ENCODE results near the gene THSD7A.

Gene THSD7A

DNA sequence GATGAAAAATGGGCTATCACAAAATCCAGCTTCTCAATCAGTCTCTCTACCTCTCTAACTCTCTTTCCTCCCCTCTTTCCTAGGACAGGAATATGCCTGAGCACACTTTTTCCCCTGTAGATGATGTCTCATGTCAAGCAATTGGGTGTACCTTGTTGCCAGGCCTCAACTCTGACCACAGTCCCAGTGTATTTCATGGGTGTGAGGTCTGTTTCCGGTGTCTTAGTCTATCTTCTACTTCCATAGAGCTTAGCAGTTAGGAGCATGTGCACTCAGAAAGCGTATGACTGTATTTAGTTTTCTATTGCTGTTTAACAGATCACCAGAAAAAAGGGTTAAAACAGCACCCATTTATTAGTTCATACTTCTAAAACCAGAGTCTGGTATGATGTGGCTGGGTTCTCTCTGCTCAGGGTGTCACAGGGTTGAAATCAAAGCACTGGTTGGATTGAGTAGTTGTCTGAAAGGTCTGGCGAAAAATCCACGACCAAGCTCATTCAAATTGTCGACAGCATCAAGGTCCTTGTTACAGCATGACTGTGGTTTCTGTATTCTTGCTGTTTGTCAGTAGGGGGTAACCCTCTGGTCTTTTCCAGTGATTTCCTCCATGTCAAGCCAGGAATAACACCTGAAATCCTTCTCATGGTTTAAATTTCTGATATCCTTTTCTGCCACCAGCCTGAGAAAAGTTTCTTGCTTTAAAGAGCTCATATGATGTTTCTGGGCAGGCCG, 130.0 kb downstream of the THSD7A start:
- DNase-seq, result no peak

DNA sequence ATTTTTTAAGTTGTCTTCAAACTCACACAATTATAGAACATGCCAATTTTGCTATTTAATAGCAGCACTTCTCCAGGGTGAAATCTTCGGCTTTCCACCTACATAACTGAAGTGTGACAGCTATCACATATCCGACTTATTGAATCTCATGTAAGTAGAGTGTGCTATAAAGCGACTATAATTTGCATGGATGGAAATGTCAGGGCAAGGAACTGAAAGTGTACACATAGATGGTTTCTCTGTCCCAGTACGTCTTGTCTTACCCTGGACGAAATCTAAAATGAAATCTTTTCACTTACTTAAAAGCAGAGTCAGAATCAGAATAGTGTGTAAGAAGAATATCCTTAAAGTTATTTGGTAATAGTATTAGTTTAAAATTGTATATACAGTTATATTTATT, 132.3 kb downstream of the THSD7A start:
- no peak for DNase-seq

DNA sequence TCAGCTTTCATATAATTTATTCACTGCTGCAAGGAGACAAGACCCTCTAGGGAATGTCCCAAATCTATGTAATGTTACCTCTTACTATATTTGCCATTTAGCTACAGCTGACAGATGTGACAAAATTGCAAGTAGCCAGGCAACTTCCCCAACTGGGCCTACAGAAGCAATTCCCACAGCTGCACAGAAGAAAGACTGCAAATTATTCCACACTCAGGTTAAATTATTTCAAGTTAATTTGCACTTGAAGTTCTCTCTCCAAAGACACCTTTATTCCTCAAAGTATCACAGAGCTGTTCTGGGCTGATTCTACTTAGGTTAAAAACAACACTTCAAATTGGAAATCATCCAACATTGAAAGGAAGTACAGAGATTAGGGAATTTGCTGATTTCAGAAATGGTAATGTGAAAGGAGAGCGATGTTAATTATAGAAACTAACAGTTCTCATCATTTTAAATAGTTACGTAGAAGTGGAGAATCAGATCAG, 133.6 kb downstream of the THSD7A start:
- no peak for DNase-seq

DNA sequence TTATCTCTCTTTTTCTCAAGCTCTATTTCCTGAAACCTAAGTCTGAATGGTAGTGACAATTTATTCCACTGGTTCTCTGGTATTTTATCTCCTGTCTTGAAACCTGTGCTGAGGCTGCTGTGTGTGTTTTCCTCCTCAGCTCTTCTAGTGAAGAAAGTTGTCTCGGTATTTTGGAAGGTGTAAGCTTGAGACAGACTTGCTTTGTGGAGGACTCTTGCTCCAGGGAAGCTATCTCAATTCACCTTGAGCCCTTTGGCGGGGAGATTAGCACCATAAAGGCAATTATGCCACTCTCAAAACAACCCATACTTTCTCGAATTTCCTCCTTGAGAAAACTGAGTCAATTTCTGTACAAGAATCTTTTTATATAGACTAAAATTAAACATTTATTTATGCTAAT, 141.6 kb downstream of the THSD7A start:
- DNase-seq, result no peak

DNA sequence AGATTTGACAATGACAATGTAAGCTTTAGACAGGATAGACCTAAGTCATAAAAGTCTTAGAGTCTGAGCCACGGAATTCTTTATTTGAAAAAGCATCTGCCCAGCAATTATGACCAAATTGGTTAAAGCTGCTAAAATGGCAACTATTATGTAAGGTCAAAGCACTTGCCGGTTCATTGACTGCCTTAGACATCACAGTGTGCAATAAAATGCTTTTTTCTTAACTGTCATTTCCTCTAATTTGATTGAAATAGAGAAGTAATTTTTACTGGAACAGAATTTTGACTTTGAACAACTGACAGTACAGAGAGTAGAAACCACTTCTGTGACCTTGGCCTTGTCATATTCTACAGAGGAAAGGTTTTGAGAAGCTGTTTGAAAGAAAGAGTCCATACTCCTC, 142.9 kb downstream of the THSD7A start:
- no peak for DNase-seq

DNA sequence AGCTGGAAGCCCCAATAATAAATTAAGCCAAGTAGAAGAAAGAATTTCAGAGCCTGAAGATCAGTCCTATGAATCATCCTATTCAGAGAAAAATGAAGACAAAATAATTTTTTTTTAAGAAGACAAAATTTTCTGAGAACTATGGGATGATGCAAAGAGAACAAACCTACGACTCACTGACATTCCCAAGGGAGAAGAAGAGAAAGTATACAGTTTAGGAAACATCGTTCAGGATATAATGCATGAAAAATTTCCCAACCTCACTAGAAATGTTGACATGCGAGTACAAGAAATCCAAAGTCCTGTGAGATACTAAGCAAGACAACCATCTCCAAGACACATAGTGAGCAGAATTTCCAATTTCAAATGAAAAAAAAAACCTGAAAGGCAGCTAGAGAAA, 150.5 kb downstream of the THSD7A start:
- DNase-seq, result no peak

DNA sequence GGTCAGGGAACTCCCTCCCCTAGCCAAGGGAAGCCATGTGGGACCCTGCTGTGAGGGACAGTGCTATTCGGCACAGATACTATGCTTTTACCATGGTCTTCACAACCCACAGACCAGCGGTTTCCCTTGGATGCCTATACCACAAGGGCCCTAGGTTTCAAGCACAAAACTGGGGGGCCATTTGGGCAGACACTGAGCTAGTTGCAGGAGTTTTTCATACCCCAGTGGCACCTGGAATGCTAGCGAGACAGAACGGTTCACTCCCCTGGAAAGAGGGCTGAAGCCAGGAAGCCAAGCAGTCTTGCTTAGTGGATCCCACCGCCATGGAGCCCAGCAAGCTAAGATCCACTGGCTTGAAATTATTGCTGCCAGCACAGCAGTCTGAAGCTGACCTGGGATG, 156.8 kb downstream of the THSD7A start:
- DNase-seq, result no peak

DNA sequence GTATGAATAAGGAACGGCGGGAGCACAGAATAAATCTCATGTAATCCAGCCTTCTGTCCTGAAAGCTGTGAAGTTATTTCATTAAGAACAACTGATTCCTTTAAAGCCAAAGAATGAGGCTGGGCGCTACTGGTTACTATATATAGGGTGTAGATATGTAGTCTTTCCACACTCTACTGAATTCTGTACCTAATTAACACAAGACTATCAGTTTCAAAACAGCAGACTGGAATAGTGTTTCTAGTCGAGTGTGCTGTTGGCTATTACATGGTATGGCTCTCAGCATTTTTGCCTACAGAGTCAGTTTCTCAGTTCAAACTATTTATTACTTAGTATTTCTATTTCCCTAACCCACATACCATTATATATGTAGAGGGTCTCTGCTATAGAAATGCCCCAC, 163.3 kb downstream of the THSD7A start:
- DNase-seq, result no peak

DNA sequence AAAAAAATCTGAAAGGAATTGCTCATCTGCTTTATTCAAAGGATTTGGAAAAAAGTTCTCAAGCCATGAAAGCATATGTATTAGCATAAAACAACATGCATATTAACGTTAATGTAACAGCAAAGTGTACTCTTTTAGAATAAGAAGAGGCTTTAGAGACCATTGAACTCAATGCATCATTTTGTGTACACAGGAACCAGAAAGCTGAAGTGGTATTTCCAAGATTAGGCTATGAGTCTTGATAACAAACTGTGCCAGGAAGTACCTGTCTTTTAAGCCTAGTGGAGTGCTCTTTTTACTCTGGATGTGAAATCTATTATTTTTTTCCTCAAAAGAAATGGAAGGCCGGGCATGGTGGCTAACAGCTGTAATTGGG, 164.2 kb downstream of the THSD7A start:
- no peak for DNase-seq

DNA sequence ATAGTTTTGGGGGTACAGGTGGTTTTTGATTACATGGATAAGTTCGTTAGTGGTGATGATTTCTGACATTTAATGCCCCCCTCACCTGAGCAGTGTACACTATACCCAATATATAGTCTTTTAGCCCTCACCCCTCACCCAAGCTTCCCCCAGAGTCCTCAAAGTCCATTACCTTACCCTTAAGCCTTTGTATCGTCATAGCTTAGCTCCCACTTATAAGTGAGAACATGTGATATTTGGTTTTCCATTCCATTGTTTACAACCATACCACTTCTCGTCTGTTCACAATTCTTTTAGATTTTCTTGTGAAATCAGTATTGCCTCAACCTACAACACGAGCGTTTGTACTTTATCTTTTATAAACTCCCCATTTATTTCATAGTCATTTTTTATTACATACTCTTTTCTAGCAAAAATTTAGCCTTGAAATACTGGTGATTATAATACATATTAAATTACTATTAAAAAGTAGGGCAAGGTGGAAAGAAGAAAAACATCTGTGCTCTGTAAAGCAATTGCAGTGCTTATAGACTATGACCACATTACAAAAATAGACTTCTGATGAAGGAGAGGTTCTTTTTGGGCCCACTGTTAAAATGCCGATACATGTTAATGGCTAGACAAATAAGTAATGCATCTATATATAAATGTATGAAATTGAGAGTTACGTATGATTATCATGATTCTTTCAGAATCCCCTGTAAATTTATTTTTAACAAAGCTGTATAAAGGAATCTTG, 164.8 kb downstream of the THSD7A start:
- no peak for DNase-seq

DNA sequence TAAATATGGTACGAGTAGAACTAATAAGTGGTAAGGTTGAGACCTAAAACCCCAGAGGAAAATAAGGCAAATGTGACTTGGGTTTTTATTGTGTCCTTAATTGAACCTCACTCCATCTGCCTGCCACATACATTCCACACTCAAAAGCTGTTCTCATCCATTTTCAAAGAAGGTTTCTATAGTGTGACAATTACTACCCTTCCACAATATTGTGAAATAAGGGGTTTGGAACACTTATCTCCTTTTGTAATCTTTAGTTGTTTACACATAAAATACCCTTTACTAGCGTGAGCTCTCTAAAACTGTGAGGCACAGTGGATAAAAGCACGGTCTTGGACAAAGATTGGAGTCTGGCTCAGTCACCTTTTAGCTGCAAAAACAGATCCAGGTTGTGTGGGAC, 166.6 kb downstream of the THSD7A start:
- DNase-seq, result no peak

DNA sequence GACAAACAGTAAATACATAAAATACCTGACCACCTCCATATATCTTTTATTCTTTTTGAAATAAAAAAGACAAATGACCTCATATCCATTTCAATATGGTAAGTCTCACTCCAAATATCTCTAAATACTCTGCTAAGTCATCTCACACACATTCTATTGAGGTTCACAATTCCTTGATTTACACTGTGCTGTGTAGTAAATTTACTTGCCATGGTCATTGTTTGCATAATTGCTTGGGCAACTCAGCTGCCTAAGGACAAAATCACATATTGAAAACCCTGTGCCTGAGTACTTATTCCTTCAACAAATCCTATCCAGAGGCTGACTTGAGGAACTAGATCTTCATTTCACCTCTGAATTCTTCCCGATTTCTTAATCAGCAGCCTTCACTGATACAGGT, 176.4 kb downstream of the THSD7A start:
- DNase-seq, result no peak

DNA sequence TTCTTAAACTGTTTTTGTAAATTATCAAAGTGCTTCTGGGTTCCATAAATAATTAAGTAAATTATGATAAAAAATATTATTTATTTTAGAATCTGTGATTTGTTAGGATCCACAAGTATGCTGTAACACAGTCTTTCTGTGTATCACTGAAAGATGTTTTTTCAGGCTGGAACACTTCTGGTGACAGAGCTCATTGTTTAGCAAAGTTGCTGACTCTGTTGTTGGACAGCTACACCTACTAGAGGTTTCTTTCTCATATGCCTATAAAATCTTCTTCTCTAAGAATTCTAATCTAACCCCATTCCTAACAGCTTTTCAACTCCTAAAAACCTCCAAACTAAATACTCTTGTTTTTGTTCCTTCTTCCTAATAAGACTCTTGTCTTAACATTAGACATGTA, 176.8 kb downstream of the THSD7A start:
- DNase-seq, result no peak

DNA sequence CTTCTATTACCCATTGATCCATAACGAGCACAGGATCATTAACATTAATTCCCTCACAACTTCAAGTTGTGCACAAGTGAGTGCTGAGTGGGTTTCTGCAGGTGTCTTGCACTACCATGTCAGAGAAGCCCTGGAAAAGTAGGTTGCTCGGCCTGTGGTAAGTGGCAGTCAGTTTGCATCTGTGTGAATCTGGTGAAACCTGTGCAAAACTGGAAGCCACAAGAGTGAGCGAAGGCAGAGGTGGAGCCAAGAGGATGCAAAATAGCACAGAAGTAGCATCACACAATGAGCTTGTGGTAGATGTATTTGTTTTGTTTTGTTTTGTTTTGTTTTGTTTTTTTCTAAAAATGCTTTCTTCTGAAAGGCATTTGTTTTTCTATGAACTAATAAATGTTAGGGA, 181.5 kb downstream of the THSD7A start:
- no peak for DNase-seq

DNA sequence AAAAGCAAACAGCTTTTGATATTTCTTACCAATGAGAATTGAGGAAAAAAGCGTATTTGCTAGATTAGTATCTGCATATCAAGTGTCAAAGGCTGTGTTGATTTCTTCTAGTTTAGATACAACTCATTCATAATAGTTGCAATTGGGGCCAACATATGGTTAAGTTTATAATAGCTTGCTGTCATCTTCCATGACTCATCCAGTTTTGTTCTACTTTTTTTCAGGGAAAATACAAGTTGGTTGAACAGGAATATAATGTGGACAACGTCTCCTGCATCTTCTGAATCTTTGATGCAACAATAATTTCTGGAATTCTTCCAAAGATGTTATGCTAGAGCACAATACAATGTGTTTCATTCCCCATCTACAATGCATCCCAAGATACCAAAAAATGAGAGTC, 182.0 kb downstream of the THSD7A start:
- no peak for DNase-seq

DNA sequence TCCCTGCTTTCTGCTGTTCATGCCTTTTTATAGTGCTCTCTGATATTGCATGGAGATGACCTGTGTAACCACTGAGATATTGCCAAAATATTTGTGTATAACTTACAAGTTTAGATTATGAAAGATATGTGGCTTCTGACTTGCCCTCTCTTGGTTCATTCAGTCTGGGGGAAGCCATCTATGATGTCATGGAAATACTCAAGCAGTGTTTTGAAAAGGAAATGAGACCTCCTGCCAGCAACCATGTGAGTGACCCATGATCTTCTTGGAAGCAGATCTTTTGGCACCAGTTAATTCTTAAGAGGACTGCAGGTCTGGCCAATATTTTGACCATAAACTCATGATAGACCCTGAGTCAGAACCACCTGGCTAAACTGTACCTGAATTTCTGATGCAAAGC, 183.0 kb downstream of the THSD7A start:
- no peak for DNase-seq

DNA sequence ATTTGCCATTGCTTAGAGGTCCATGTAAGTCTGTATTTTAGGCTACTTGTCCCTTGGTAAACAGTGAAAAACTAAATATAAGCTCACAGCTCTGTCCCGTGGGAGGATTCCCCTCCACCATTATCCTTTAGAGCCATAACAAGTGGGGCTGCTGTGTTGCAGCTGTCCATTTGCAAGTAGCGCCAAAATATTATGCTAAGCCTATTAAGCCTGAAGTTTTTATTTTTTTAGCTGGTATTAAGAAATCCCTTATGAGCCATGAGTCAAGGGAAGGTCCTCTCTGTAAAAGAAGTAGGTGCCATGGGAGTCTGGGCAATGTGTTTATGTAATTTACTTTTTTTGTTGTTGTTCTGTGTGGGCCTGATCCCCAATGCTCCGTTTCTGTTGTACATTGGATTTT, 183.9 kb downstream of the THSD7A start:
- DNase-seq, result no peak

DNA sequence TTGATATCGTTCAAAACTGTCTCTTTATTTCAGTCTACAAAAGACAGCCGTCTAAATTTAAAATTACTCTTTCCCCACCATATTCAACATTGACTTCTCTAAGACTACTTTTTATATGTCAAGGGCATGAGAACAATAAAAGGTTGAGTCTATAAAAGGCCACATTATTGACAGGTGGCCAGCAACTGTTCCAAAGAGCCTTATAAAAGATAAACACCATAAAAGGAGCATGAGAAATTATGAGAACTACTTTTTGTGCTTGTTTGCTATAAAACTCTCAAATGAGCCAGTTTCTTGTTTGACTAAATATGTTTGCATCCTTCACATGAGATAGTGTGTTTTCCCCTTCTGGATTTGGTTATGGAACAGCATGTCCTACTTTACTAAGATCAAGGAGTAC, 189.2 kb downstream of the THSD7A start:
- no peak for DNase-seq

DNA sequence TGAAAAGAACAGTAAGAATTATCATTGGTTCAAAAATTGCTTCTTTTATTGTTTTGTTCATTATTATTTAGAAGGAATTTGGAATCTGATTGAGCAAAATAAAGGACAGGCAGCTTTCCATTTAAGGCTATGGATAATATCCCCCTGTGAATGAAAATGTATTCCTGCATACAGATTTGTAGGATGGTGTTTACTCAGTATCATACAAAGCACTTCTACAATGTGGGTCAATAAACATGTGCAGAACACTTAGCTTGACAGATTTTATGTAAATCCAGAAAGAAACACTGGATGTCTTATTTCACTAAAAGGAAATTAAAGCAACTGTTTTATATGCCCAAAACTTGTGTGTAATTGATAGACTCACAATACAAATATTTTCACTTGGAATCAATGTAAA, 189.7 kb downstream of the THSD7A start:
- DNase-seq, result no peak

DNA sequence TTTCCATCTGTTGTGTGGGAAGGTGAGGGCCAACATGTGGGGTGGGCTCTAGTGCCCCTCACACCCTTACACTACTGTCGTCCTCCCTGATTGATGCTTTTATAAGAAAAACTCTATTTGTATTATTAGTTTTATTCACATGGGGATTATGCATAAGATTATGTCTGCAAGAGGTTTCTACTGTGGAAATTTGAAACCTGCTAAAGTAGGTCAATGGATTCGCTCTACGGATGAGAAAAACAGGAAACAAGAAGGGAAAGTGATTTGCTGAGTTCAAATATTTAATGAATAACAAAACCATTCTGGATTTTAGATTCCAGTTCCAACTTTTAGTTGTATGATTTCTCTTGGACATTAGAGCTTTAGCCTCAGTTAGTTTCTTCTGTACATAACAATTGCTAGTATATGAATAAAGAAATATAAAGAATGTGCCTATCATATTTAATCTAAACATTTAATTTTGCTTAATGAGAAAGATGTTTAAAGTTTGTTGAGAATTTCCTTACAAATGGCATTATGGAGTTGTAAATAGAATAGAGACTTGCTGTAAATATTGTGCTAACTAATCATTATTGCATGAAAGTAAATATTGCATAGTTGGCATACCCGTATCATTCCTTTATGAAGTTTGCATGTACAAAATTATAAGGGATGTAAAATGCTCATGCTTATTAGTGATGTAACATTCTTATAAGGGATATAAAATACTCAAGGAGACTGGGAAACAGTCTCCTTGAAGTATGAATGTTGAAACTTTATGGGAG, 193.8 kb downstream of the THSD7A start:
- DNase-seq, result no peak

DNA sequence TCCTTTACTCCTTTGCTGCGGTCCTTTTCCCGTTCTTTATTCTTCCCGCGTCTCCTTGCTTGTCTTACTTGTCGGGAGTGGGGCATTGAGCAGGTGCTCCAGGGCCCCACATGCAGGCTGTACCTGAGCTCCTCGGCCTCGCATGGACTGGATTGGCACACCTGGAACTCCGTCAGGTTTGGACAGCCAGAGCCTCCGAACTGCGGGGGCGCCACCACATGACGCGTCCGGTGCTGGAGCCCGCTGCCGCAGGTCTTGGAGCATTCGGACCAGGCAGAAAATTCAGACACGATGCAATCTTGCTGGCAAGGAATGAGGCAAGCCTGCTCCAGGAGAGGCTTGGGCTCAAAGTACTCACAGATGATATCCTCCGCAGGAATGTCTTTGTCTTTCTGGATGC, 195.7 kb downstream of the THSD7A start:
- DNase-seq, result no peak

DNA sequence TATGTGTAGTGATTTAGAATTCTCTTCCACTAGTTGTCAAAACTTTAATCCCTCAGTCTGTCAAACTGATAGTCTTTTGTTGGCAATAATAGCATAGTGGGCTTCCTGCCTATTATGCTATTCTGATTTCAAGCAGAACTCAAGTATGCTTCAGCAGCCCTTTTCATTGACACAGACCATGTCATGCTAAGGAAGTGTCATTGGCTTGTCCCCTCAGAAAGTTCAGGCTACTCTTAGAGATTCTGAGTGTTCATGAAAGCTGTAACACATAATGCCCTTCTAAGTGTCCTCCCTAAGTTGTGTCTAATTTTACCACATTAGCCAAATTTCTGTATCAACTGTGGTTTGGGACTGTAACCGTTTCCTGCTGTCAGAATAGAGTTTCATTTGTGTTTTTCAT, 198.7 kb downstream of the THSD7A start:
- no peak for DNase-seq

DNA sequence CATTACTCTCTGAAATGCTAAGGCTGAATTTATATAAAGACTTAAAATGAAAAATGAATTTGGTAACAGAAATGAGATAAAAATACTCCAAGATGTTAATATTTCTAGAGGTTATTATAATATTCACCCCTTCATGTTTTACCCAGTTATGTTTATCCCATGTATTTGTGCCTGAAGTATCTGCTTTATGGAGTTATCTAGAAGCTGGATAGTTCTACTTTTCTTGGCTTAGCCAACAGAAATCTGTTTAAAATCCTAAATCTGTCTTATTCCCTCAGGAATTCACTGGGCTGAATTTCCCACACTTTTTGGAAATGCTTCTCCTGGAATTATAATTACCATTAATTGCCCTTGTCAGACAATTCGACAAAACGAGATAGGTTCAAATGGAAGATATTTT, 201.6 kb downstream of the THSD7A start:
- DNase-seq, result no peak

DNA sequence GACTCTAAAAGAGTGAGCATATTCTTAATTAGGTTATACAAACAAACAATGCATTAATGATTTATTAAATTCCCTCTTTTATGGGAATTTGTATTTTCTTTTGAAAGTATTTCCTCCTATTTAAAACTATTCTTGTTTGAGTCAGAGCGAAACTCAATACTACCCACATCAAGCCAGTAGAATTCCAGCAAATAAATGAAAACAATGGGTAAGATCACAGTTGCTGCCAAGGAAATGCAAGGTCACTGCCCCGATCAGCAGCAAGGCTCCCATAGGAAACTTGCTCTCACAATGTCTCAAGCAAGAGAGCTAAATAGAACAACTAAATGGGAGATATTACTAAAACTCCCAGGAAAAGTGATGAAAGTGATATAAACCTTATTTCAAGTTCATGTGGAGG, 206.3 kb downstream of the THSD7A start:
- no peak for DNase-seq

Data from stimulated activated naive CD4-positive, alpha-beta T cell treated with Interleukin-2 at 50 U/mL for 16 hours (primary cell).